H1 (cell line): ENCODE results near the gene ATPAF1.

Experiments
- GTF2F1 ChIP-seq: IDR thresholded peaks from 2 replicates; pipeline ENCODE4 v1.6.1; 2012; ENCODE audit warnings: low read depth, low read length, improper control_type of control experiment, borderline replicate concordance
- SRF ChIP-seq: IDR thresholded peaks from 2 replicates; pipeline ENCODE4 v1.6.1; 2011; ENCODE audit warnings: mild to moderate bottlenecking, low read depth, low read length, moderate library complexity

GRCh38 chr1:46595127-46595526 lies 73.0 kb downstream of the ATPAF1 start:
- TF ChIP-seq GTF2F1 (no peak), SRF (no peak)
